Measurements from ENCODE around the gene SLC12A5. TPM values are rescaled to one million over a fixed set of nuclear protein-coding genes. Genes with fewer than 3 reads are reported as not detected.

SLC12A5 gene
- total and polyA plus RNA-seq, 9 of the 15 experiments (the other 6 are each of a cell fraction or from before 2014, with no cell fraction given), result 0.36 to 7.5 (median 2.1) TPM

DNA sequence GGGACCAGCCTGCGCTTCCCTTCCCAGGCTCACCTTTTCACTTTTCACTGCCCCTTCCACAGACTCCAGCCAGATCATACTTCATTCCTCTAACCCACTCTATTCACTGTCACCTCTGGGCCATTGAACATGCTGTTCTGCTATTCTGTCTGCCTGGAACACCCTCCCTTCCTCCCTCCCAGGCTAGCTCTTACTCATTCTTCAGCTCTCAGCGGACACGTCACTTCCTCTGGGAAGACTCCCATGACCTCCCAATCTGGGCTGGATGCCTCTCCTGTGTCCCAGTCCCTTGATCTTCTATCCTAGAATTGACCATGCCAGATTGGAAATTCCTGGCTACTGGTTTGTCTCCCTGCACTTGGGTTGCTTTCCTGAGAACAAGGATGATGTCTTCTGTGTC lies 5.0 kb downstream of the SLC12A5 start:
- Histone ChIP-seq H3K9ac (ENCODE audit: insufficient read depth in 1 of 2, low read depth in 2 of 2, low read length in 2 of 2) (no peak overlapping the region), H3K9me1 (ENCODE audit: control insufficient read depth, insufficient read depth, low read length) (no peaks in the 10 kb centered on the region), H3K4me1 (replicated peaks in 1 of 2; ENCODE audit: control insufficient read depth in 2 of 2, insufficient read depth in 2 of 2, low read length in 2 of 2) (peaks cover 0 to 21% of the 10 kb centered on the region in 2 experiments; a peak in 1 of 5 replicates), H3K4me3 (no peak overlapping the region), H3K27me3 (ENCODE audit: control insufficient read depth in 2 of 2, insufficient read depth in 2 of 2, low read length in 2 of 2) (peaks cover 12 to 37% of the 10 kb centered on the region in 2 experiments), H3K27ac (ENCODE audit: extremely low read depth, low read depth, low read length) (no peak overlapping the region), H3K79me2 (ENCODE audit: control insufficient read depth, insufficient read depth, low read length) (no peaks in the 10 kb centered on the region), H3K36me3 (ENCODE audit: control insufficient read depth, insufficient read depth, low read length) (no peaks in the 10 kb centered on the region), H3K4me2 (ENCODE audit: insufficient read depth, low read length) (no peak overlapping the region), H4K20me1 (replicated peaks; ENCODE audit: control insufficient read depth, insufficient read depth, low read length) (peaks cover 10% of the 10 kb centered on the region), H3K9me3 (replicated peaks; ENCODE audit: control insufficient read depth, insufficient read depth, low read depth, low read length) (no peaks in the 10 kb centered on the region), H2AFZ (ENCODE audit: low read depth, low read length) (no peak overlapping the region)
- intact Hi-C loops (cut with micrococcal nuclease), result no loop called here
- ATAC-seq, result no peak
- ChIA-PET POLR2A (interaction anchor here (0.6 kb wide), 1 partner anchor 410 kb away, joined by 3 read pairs; no protein-coding TSS in a partner anchor), CTCF (ENCODE audit: low intra/inter-chr PET ratio) (no interaction called here)
- DNase-seq (ENCODE audit: extremely low read depth in 1 of 4, low spot score in 3 of 4), result no peak
- BruUV-seq (replicated peaks), result no TSS peak
- WGBS (ENCODE audit: insufficient coverage, low coverage, missing lambda C conversion rate), result 0% methylated on average over 3 of the region's 3 CpGs
- in situ Hi-C loops (cut with MboI), result no loop called here
- no peak for FAIRE-seq
- no peak for TF ChIP-seq MAZ (CRISPR knock-in tag; conservative IDR thresholded peaks at IDR 0.05 in 1 of 2, IDR thresholded peaks at IDR 0.05 in 1 of 2)
- no peak for TF ChIP-seq FIP1L1 (IDR thresholded peaks at IDR 0.05; ENCODE audit: low read depth, low read length, poor library complexity, severe bottlenecking)
- TF ChIP-seq FOXA1 (IDR thresholded peaks at IDR 0.05; ENCODE audit: borderline replicate concordance), result no peak

DNA sequence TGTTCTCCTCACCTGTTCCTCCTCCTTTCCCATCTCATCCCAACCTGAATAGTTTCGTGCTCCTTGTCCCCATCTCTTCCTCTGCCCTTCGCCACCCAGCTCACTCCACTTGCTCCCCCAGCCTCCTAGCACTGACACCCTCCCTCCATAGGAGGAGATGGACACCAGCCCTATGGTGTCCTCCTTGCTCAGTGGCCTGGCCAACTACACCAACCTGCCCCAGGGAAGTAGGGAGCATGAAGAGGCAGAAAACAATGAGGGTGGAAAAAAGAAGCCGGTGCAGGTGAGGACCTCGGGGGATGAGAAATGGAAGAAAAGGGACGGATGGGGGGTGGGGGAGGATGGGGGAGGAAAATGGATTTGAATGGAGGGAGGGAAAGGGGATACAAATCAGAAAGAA lies 6.2 kb downstream of the SLC12A5 start:
- DNase-seq (ENCODE audit: extremely low read depth in 1 of 4, low spot score in 3 of 4), result no peak
- 0% methylated on average over 2 of the region's 5 CpGs for WGBS (ENCODE audit: insufficient coverage, low coverage, missing lambda C conversion rate)
- Histone ChIP-seq H2AFZ (ENCODE audit: low read depth, low read length) (no peak overlapping the region), H3K4me2 (ENCODE audit: insufficient read depth, low read length) (no peak overlapping the region), H3K27me3 (ENCODE audit: control insufficient read depth in 2 of 2, insufficient read depth in 2 of 2, low read length in 2 of 2) (peaks cover 12 to 37% of the 10 kb centered on the region in 2 experiments), H3K9ac (ENCODE audit: insufficient read depth in 1 of 2, low read depth in 2 of 2, low read length in 2 of 2) (no peak overlapping the region), H3K9me1 (ENCODE audit: control insufficient read depth, insufficient read depth, low read length) (no peaks in the 10 kb centered on the region), H3K36me3 (ENCODE audit: control insufficient read depth, insufficient read depth, low read length) (no peaks in the 10 kb centered on the region), H4K20me1 (replicated peaks; ENCODE audit: control insufficient read depth, insufficient read depth, low read length) (peaks cover 12% of the 10 kb centered on the region), H3K4me3 (no peak overlapping the region), H3K27ac (ENCODE audit: extremely low read depth, low read depth, low read length) (no peak overlapping the region), H3K4me1 (replicated peaks in 1 of 2; ENCODE audit: control insufficient read depth in 2 of 2, insufficient read depth in 2 of 2, low read length in 2 of 2) (peaks cover 0 to 13% of the 10 kb centered on the region in 2 experiments; a peak in 1 of 5 replicates), H3K9me3 (replicated peaks; ENCODE audit: control insufficient read depth, insufficient read depth, low read depth, low read length) (no peaks in the 10 kb centered on the region), H3K79me2 (ENCODE audit: control insufficient read depth, insufficient read depth, low read length) (no peaks in the 10 kb centered on the region)
- in situ Hi-C loops (cut with MboI), result no loop called here
- CTCF ChIA-PET (ENCODE audit: low intra/inter-chr PET ratio), result no interaction called here
- no peak for FAIRE-seq
- no TSS peak for BruUV-seq (replicated peaks)
- ATAC-seq, result no peak
- POLR2A ChIA-PET, result no interaction called here
- intact Hi-C loops (cut with micrococcal nuclease), result no loop called here
- TF ChIP-seq TEAD4 (IDR thresholded peaks at IDR 0.05; ENCODE audit: low read length), result no peak
- TF ChIP-seq TEAD4 (CRISPR knock-in tag; IDR thresholded peaks at IDR 0.05; ENCODE audit: borderline replicate concordance), result no peak
- TF ChIP-seq ZNF584 (CRISPR knock-in tag; IDR thresholded peaks at IDR 0.05; ENCODE audit: low read depth), result no peak
- no peak for TF ChIP-seq PHF21A (IDR thresholded peaks at IDR 0.05; ENCODE audit: borderline replicate concordance, low read depth)
- TF ChIP-seq, protein P1, sequence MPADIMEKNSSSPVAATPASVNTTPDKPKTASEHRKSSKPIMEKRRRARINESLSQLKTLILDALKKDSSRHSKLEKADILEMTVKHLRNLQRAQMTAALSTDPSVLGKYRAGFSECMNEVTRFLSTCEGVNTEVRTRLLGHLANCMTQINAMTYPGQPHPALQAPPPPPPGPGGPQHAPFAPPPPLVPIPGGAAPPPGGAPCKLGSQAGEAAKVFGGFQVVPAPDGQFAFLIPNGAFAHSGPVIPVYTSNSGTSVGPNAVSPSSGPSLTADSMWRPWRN (IDR thresholded peaks at IDR 0.05; ENCODE audit: low read depth), result no peak

All from K562 (cell line).